HG02973 (cell line): ENCODE measurements around the gene NPAS3.

Experiments used
- ATAC-seq: cut with Tn5 transposase; IDR thresholded peaks from one replicate; pipeline ENCODE4 v1.9.1; 2021; ENCODE audit warnings: moderate library complexity; ENCODE audit not compliant: unreplicated experiment

Gene NPAS3

DNA sequence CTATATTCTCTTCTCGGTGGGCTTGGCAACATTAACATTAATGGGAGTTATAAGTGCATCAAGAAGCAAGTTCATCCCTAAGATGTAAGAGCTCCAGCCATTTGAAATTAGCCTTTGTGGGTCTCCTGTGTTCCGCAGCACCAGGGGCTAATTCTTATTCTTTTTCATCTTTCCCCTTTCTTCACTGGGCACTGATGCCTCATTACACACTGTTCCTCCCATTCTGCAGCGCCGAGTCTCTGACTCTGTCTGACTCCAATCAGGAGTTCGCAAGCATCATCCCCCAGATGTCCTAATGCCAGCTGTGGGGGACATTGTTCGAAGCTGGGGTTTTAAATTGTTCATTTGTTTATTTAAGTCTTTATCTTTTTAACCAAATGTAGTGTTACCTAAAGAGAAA is 670.9 kb downstream of the NPAS3 start:
- no peak for ATAC-seq

DNA sequence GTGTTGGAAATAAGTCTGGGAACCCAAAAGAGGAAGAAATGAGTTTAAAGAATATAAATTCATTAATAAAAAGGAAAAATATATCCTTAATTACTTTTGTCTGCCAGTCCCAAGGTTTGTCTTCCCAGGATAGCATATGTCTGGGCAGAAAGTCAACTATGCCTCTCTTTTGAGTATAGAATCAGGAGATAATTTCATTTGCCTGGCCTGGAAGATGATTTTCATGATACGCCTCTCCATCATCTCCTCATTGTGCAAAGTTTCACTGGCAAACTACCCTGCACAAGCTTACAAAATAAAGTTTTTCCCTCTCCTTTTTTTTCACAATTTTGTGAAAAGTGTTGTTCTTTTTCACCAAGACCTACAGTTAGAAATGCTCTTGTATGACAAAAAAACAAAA is 671.4 kb downstream of the NPAS3 start:
- ATAC-seq: no peak

DNA sequence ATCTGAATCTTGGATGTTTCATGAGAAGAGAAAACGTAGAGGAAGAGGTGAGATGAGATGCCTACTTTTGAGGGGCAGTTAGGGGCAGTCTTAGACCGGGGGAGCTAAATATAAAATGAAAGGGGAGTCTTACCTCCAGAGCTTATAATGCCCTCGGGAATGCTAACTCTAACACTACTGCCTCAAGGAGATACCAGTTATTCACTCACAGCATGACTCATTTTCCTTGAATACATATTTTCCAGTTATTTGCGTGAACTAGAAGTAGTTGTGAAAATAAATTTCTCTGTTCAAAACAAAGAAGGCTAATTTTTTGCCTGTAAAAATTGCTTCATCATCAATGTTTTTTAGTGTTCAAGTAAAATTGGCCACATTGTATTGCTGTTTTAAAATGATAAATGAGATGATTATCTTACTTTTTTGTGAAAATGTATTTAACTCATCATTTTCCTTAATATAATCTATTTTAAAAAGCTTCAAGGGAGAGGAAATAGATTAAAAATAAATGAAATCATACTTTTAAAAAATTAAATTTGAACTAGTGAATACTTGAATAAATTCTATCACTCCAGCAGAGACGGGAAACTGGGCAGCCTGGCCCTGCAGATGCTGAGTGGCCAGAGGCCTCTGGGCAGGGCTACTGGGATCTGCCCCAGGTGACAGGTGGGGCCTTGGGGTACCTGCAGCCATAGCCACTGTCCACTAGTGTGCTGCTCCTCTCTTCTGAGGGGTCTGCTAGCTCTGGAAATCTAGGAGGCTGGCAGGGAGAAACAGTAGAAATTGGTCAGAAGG is 672.9 kb downstream of the NPAS3 start:
- ATAC-seq: no peak

DNA sequence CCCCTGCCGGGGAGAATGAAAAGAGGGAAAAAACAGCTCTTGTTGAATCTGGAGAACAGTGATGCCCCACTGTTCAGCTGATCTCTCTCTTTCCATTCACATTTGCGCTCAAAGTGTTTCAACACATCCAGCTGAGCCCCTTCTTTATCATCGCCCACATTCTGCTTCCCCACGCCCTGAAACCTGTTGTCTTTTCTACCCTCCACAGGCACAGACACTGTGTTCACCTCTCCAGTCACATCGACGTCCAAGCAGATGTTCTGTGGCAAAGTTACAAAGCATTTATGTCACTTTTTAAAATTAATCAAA is 673.5 kb downstream of the NPAS3 start:
- ATAC-seq: no peak

DNA sequence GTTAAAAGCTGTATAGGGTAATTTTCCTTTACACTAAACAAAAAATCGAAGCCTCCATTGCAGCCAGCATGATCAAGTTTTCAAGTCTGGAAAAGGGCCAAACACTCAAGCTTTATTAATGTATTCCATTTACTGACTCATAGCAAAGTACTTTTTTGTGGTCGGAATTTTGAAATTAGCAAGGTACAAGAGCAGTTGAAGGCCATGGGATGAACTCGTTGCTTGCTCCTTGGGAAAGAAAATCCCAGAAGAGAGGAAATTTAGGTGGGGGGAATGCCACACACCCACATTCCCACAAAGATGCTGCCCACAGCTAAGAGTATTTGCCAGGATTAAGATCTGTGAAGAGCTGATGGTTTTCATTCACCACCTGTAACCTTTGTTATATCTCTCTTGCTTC is 678.5 kb downstream of the NPAS3 start:
- ATAC-seq: no peak

DNA sequence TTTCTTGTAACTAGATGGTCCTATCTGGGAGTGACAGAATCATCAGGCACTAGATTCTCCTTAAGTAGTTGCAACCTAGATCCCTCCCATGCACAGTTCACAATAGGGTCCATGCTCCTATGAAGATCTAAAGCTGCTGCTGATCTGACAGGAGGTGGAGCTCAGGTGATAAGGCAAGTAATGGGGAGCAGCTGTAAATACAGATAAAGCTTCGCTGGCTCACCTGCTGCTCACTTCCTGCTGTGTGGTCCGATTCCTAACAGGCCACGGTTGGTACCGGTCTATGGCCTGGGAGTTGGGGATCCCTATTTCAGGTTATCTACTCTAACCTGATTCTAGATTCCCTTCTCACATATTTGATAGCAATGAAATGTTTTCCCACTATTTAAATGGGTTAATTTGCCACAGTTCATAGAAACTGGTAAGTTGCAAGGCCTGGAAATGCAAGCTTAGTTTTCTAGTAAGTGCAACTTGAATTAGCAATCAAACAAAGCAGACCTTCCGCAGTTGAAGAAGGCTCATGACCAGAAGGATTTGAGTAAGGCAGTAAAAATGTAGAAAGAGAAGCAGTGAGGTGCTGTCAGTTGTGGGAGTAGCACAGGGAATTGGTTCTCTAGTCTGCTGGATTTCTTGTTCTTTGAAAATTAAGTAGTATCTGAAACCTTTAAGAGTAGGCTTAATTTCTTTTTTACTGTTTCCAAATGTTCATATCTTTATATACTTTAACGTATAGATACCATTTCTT is 679.9 kb downstream of the NPAS3 start:
- ATAC-seq: no peak

DNA sequence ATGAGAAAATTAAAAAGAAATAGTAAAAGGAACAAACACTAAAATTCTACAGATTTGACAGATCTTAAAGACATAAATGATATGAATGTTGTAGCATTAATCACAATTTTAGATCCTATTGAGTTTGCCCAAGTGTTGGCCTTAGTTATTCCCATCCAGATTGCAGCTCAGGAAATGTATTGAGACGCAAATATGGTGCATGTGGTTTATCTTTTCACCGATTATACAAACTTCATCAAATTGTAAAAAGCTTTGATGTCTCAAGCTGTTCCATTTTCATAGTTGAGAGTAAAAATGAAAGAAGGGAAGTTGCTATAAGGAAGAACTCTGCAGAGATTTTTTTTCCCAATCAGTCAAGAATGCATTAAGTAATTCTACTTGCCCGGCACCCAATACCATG is 683.8 kb downstream of the NPAS3 start:
- ATAC-seq: no peak

DNA sequence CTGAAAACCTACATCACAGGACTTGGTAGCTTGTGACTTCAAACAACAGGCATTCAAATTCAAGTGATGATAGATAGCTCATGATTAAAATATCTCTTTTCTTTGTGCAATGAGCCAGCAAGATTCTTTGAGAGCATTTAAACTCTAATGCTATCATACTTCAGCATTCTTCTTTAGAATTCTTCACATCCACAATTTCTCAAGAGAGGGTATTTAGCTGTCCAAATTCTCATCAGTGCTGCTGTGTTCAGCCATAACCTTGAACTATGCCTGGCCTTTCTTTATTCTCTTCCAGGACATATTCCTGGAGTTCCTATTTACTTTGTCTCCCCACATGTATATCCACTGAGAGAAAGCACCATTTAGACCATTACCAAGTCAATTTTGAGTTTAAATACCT is 691.1 kb downstream of the NPAS3 start:
- no peak for ATAC-seq

DNA sequence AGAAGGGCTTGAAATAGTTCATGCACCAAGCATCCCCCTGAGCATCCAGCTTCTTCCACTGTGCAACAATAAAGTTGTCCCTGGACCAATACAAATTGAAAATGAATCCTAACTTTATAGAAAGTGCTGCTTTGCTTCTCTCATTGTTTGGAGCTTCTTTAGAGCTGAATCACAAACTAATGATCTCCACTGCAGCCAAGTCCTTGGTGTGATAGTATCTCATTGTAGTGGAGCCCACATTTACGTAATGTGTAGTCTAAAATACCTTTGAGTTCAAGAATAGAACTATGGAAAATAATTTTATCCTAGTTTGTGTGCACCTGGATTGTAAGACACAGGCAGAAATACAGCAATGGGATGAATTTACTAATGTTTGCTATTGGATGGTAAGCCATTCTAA is 692.3 kb downstream of the NPAS3 start:
- no peak for ATAC-seq

DNA sequence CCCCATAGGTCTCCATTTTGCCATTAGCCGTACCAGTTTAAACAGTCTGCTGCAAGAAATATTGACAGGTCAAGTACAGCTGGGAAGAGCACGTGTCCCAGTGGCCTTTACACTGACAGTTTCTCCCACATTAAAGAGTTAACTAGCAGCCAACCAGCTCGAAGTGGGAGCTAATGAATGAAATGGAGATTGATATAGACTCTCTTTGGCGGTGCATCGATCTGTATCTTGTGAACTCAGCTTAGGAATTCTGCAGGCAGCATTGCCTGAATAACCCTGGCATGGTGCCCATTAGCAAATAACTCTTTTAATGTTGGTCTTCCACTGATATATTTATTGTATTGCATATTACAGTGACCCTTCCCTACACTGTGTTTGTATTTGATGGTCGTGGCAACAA is 692.8 kb downstream of the NPAS3 start:
- no peak for ATAC-seq

DNA sequence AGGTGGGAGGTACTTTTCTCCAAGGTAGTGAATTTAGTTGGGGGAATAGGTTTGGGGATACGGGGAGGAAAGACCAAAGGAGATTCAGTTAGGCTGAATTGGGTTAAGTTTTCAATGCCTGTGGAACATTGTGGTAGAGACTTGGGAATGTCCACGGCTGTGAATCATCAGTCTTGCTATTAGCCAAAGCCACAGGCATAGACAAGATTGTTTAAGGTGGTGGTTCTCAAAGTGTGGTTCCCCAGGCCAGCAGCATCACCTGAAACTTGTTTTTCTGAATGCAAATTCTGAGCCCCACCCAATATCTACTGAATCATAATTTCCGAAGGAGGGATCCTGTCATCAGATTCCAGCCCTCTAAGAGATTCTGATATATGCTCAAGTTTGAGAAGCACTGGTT is 696.0 kb downstream of the NPAS3 start:
- no peak for ATAC-seq

DNA sequence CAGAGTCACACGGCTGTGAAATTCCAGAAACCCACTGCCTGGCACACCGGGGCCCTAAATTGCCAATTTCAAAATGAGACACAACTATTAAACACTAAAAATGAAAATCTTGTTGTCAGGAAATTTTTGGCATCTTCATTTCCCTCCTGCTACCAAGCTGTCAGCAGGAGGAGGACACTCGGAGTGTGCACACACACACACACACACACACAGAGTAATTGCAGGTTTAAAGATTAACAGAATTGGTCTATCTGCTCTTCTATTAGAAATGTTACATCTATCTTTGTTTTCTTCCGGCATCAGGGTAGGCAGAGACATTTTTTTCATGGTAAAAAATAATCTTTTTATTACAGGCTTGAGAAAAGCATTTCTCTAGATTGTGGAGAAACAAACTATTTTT is 698.0 kb downstream of the NPAS3 start:
- no peak for ATAC-seq

DNA sequence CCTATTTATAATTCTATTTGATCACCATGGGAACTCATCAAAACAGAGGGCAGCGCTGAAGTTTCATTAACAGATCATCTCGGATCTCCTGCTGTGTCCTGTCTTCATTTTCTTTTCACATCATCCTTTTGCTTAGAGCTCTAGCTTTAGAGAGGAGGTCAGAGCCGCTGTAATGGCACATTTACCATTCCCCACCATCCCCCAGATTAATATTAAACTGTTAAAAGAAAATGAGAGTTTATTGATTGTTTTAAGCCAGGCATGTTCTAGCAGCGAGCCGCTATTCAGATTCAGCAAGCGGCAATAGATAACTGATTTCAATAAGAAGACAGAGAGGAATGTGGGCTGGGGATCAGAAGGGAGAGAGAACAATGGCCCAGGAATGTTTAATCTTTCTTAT is 703.4 kb downstream of the NPAS3 start:
- ATAC-seq: no peak

DNA sequence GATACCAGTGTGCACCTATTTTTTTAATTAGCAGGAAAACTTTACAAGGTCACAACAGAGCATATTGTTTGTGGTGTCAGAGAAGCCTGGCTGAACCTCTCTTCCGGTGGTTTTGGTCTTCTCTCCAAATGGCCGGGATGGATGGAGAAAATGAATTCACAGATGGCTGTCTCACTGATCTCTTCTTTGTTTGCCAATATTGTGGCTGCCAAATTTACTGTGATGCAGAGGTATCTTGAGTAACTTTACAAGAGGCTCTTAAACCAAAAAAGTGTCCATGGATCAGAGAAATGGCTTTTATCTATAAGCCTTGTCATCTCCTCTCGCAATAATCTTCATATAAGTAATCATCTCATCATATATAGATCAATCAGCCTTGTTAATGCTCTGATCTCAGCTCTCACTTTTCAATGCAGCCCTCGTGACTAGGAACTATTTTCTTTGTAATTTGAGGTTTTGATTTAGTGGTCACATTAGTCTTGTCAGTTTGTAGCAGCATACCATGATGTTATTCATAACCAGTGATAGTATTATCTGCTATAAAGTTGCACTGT is 704.1 kb downstream of the NPAS3 start:
- ATAC-seq: no peak

DNA sequence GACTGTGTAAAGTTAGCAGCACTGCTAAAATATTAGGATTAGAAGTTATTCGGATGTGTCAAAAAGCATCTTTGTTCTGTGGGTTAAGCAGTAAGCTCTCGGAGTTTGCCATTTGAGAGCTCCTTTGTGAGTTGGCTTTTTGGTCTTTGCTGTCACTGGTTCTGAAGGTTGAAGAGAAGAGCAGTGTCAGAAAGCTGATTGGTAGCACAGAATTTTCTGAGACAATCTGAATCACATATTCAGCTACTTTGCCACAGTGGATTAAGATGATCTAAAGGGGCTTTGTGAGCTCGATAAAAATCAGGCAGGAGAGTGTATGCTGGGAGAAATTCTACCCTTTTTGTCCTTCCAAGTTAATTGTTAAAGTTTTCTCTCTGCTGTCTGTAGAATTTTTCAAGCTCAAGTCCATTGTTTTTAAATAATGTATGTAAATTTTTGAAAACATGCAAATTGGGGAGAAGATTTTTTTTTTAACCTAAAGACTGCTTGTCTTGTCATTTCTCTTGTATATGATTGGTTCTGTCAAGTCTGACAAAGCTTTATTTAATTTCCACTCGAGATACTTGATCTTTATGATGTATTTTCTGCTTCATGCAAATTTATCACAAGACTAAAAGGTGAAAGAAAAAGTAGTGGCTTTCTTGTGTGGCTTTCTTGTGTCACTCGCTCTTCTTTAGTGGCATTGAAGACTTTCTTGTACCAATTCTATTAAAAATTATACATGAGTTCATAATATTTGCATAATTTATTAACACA is 704.9 kb downstream of the NPAS3 start:
- no peak for ATAC-seq

DNA sequence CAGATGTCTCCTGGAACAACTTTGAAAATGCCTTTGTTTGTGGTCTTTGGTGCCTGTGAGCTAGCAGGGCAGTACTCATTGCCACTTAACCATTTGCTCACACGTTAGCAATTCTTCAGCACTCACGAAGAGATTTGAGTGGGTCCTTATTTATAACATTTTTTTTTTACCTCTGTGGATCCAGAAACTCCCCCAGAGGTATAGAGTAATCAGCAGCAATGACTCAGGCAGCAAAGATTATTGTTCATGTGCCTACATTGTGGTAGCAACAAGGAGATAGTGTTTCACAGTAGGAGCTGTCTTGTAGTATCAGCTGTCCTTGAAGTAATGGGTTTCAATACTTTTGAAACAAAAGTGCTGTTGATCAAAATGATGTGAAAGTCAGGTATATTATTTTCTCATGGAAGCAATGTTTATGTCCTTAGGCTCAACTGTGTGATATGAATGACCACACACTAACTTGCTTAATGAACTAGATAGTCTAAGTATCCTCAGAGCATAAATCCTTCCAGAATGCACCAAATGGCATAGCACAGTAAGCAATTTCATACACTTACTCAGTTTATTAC is 708.1 kb downstream of the NPAS3 start:
- ATAC-seq: no peak

DNA sequence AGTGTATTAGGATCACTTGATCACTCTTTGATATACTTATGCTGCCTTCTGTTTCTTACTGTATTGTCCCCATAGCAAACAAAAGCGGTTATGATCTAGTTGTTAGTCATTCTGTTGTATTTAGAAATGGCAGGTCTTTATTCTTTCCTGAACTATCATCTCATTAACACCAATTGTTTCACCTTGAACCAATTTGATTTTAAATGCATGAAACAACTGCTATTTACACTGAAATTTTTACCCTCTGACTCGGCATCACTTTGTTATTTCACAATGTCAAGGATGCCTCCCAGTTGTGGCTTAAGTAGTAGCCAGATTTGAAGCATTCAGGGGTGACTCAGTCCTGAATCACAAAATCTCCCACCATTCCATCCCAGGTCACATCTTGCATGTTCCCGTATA is 708.7 kb downstream of the NPAS3 start:
- ATAC-seq: no peak

DNA sequence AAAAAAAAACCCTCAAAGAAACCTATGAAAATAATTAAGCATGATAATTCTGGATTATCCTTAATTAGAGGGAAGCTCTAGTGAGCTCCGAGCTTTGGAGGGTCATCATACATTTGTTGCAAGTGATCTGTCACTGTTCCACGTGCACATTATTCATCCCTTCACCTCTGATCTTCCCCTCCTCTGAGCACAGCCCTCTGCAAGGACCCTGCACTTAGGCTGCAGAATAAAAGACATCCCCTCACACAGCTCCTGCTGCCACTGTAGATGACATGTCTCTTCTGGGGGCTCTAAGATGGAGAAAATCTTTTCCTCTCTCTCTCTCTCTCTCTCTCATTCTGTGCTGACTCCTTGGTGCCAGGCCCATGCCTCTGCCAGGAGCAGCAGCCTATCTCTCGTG is 711.8 kb downstream of the NPAS3 start:
- ATAC-seq: no peak

DNA sequence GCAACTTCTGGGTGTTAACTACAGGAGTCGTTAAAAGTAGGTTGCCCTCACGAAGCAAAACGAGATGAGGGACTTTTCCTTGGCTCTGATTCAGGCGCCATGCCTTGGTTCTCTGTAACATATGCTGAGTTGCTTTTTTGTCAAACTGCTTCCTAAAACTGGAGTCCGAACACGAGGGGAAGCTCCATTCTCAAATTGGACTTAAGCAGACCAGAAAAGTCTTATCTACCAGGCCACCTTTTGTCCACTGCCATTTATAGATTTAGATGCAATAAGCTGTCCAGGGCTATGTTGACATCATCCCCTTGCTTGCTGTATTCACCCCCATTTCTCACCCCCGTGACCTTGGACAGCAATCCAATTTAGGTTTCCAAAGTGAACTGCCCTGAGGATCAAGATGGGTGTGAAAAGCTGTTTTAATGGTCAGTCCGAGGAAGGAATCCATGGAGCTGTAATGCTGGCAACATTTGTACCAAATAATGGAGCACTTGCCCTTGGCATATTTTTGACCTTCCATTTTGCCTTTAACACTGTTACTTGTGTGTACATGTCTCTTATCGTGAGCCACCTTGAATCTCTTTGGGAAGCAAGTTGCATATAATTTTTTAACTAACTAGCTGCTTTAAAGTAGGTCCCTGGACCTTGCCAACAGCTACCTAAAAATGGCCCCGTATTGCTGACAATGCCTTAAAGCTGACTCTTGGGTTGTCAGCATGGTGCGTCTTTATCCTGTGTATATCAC is 714.1 kb downstream of the NPAS3 start:
- no peak for ATAC-seq

DNA sequence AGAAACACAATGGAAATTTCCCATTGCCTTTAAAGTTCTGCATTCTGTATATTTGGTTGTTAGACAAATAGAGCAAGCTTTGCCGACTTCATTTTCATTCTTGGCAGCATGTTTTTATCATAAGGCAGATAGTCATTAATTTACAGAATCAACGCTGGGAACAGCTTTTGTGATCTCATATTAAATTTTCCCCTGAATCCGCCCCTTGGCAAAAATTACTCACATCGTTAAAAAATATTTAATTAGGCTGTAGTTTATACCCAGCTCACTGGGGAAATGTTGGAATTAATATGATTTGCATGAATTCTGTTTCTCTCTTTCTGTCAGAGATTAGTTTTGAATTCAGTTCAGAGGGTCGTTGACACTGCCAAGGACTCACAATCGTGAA is 714.6 kb downstream of the NPAS3 start:
- ATAC-seq: no peak

DNA sequence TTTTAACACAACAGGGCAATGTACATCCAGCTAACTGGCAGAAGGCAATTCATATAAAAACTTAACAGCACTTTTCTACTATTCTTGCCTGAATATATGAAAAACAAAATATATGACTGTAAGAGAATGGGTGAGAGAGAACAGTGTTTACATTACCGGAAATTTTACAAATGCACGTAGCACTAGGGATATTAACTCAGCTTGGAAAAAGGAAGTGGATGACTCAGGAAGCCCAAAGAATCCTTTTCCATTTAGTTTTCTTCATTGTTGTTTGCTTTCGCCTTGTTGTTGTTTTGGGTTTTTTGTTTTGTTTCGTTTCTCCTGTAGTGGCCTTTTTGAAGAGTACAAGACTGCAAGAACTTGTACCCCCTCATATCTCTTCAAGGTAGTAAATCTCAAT is 716.7 kb downstream of the NPAS3 start:
- no peak for ATAC-seq
